ENCODE measurements around the gene NFASC. TPM values are rescaled to one million over a fixed set of nuclear protein-coding genes. Genes with fewer than 3 reads are reported as not detected.

The NFASC gene
- total and polyA plus RNA-seq, 7 experiments from 2014 or later = 0.31 TPM; not detected in 6

DNA sequence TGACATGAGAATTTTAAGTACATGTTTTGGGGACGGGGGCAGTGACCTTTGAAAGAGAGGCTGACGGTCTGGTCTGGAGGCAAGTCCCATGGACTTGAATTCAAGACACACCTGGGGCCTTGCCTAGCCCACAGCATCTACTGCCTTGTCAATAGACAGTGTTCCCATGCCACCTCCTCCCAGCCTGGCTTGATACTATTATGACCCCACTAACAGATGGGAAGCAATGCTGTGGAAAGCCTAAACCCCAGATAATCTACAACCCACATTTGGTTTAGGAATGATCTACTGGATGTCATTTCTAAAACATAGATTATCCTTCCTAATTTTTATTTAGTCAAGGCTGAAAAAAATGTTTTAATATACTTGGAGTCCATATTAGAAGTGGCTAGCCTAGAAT lies 17.8 kb upstream of the NFASC start:
- Mint-ChIP-seq H3K36me3 (peaks cover 0 to 7% (median 0%) of the 10 kb centered on the region in 5 donors), H3K4me1 (no peaks in the 10 kb centered on the region), H3K27me3 (peaks cover 3 to 33% (median 22%) of the 10 kb centered on the region in 5 donors), H3K9me3 (peaks cover 0 to 8% (median 0%) of the 10 kb centered on the region in 11 donors), H3K27ac (no peak overlapping the region), H3K4me3 (no peak overlapping the region)
- ATAC-seq (no peak), DNase-seq (no peak)
- H3K4me1 ChIP-seq (ENCODE audit: control insufficient read depth in 2 of 2, insufficient read depth in 2 of 2, low read length in 2 of 2) = no peaks in the 10 kb centered on the region
- H3K27ac ChIP-seq (ENCODE audit: low read depth, low read length) = no peak overlapping the region
- CTCF ChIA-PET = interaction anchor here (1.9 kb wide), 1 partner anchor 46 kb away, joined by 4 read pairs; no protein-coding TSS in a partner anchor
- intact Hi-C loops (cut with micrococcal nuclease) = no loop called here
- H3K27me3 ChIP-seq (ENCODE audit: control insufficient read depth in 2 of 2, insufficient read depth in 2 of 2, low read length in 2 of 2) = peaks cover 2 to 3% of the 10 kb centered on the region in 2 donors
- no peak overlapping the region for H3K4me3 ChIP-seq (ENCODE audit: low read length)
- POLR2A ChIA-PET = no interaction called here
- H3K36me3 ChIP-seq (ENCODE audit: control insufficient read depth in 2 of 3, insufficient read depth in 3 of 3, low read length in 3 of 3) = no peaks in the 10 kb centered on the region
- no peaks in the 10 kb centered on the region for H3K9me3 ChIP-seq (ENCODE audit: control insufficient read depth in 2 of 3, low read length in 3 of 3)

DNA sequence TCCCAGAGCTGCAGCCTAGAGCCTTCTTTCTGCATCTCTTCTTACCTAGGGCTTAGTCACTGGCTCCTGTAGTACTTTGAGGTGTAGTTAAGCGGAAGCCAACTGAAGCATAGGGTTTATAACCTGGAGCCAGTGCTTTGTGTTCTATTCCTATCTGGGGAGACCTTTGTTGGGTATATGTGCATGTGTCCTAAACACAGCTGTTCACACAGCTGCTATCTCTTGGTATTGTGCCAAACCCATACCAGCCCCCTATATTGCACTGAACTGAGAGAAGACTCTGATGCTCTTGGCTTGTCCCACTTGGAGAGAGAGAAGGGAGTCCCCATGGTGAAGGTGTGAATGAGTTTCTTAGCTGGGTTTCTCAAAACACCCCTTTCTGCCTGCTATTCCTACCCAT lies 17.2 kb upstream of the NFASC start:
- CTCF ChIA-PET = interaction anchor here (1.9 kb wide), 1 partner anchor 47 kb away, joined by 4 read pairs; no protein-coding TSS in a partner anchor
- Mint-ChIP-seq H3K9me3 (peaks cover 0 to 8% (median 0%) of the 10 kb centered on the region in 11 donors), H3K4me3 (no peak overlapping the region), H3K4me1 (no peaks in the 10 kb centered on the region), H3K36me3 (peaks cover 0 to 7% (median 0%) of the 10 kb centered on the region in 5 donors), H3K27ac (no peak overlapping the region), H3K27me3 (peaks cover 0 to 32% (median 21%) of the 10 kb centered on the region in 5 donors)
- H3K36me3 ChIP-seq (ENCODE audit: control insufficient read depth in 2 of 3, insufficient read depth in 3 of 3, low read length in 3 of 3) = no peaks in the 10 kb centered on the region
- no peak for DNase-seq
- H3K4me1 ChIP-seq (ENCODE audit: control insufficient read depth in 2 of 2, insufficient read depth in 2 of 2, low read length in 2 of 2) = no peaks in the 10 kb centered on the region
- intact Hi-C loops (cut with micrococcal nuclease) = no loop called here
- H3K27ac ChIP-seq (ENCODE audit: low read depth, low read length) = no peak overlapping the region
- ATAC-seq = no peak
- H3K27me3 ChIP-seq (ENCODE audit: control insufficient read depth in 2 of 2, insufficient read depth in 2 of 2, low read length in 2 of 2) = peaks cover 2 to 3% of the 10 kb centered on the region in 2 donors
- POLR2A ChIA-PET = no interaction called here
- no peaks in the 10 kb centered on the region for H3K9me3 ChIP-seq (ENCODE audit: control insufficient read depth in 2 of 3, low read length in 3 of 3)
- H3K4me3 ChIP-seq (ENCODE audit: low read length) = no peak overlapping the region

DNA sequence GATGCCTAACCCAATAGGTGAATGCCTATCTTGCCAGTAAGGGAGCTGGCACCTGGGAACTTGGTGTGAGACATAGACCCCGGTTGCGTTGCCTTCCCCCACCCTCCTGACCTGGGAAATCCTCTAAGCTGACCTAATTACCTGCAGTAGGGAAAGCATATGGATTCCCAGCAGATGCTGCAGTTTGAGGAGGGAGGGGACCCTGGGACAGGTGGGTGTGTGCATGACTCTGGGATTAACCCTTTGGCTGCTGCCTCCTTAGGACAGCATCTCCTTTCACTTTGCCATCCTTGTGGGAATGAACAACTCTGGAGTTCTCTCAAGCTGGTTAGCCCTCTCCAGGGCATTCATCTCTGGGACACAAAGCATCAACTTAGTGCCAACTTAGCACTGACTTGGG lies 16.4 kb upstream of the NFASC start:
- POLR2A ChIA-PET = no interaction called here
- Histone ChIP-seq H3K36me3 (ENCODE audit: control insufficient read depth in 2 of 3, insufficient read depth in 3 of 3, low read length in 3 of 3) (no peaks in the 10 kb centered on the region), H3K27me3 (ENCODE audit: control insufficient read depth in 2 of 2, insufficient read depth in 2 of 2, low read length in 2 of 2) (peaks cover 2 to 3% of the 10 kb centered on the region in 2 donors), H3K9me3 (ENCODE audit: control insufficient read depth in 2 of 3, low read length in 3 of 3) (no peaks in the 10 kb centered on the region), H3K4me3 (ENCODE audit: low read length) (no peak overlapping the region), H3K4me1 (ENCODE audit: control insufficient read depth in 2 of 2, insufficient read depth in 2 of 2, low read length in 2 of 2) (no peaks in the 10 kb centered on the region), H3K27ac (ENCODE audit: low read depth, low read length) (no peak overlapping the region)
- Mint-ChIP-seq H3K36me3 (peaks cover 0 to 7% (median 0%) of the 10 kb centered on the region in 5 donors), H3K27ac (no peak overlapping the region), H3K4me3 (no peak overlapping the region), H3K4me1 (no peaks in the 10 kb centered on the region), H3K9me3 (peaks cover 0 to 8% (median 0%) of the 10 kb centered on the region in 11 donors), H3K27me3 (peaks cover 0 to 41% (median 22%) of the 10 kb centered on the region in 5 donors)
- no peak for DNase-seq
- CTCF ChIA-PET = interaction anchor here (0.6 kb wide), 1 partner anchor 98 kb away, joined by 3 read pairs; no protein-coding TSS in a partner anchor
- intact Hi-C loops (cut with micrococcal nuclease) = no loop called here
- no peak for ATAC-seq

DNA sequence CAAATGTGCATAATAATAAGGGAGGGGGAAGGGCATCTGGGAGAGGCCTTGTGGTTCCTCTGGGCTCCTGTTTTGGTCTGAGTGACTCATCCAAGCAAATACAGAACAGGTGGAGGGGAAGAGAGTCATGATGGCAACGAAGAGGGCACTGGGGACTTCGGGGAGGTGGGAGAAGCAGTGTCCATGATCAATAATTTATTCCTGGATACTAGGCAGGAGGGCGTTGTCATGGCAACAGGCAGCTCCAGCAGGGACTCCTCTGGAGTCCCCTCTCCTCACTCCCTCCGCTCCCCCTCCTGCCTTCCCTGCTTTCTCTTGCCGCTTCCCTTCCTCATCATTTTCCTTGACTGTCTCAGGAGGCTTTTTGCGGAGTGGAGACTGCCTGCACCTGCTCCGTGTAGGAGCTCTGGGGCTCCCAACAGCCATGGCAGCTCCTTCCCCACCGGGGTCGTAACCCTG lies 12.3 kb upstream of the NFASC start:
- ATAC-seq (no peak), DNase-seq (no peak)
- no peaks in the 10 kb centered on the region for H3K4me1 ChIP-seq (ENCODE audit: control insufficient read depth in 2 of 2, insufficient read depth in 2 of 2, low read length in 2 of 2)
- H3K27me3 Mint-ChIP-seq = peaks cover 4 to 47% (median 32%) of the 10 kb centered on the region in 5 donors
- ChIA-PET CTCF (interaction anchor here (0.6 kb wide), 1 partner anchor 1118 kb away, joined by 3 read pairs; no protein-coding TSS in a partner anchor), POLR2A (no interaction called here)
- H3K36me3 ChIP-seq (ENCODE audit: control insufficient read depth in 2 of 3, insufficient read depth in 3 of 3, low read length in 3 of 3) = no peaks in the 10 kb centered on the region
- no peak overlapping the region for H3K4me3 ChIP-seq (ENCODE audit: low read length)
- H3K4me3 Mint-ChIP-seq = no peak overlapping the region
- H3K27me3 ChIP-seq (ENCODE audit: control insufficient read depth in 2 of 2, insufficient read depth in 2 of 2, low read length in 2 of 2) = peaks cover 2 to 3% of the 10 kb centered on the region in 2 donors
- peaks cover 0 to 4% (median 0%) of the 10 kb centered on the region in 5 donors for H3K36me3 Mint-ChIP-seq
- no peak overlapping the region for H3K27ac Mint-ChIP-seq
- H3K9me3 ChIP-seq (ENCODE audit: control insufficient read depth in 2 of 3, low read length in 3 of 3) = no peaks in the 10 kb centered on the region
- H3K27ac ChIP-seq (ENCODE audit: low read depth, low read length) = no peak overlapping the region
- no peaks in the 10 kb centered on the region for H3K4me1 Mint-ChIP-seq
- intact Hi-C loops (cut with micrococcal nuclease) = no loop called here
- peaks cover 0 to 5% (median 0%) of the 10 kb centered on the region in 11 donors for H3K9me3 Mint-ChIP-seq

DNA sequence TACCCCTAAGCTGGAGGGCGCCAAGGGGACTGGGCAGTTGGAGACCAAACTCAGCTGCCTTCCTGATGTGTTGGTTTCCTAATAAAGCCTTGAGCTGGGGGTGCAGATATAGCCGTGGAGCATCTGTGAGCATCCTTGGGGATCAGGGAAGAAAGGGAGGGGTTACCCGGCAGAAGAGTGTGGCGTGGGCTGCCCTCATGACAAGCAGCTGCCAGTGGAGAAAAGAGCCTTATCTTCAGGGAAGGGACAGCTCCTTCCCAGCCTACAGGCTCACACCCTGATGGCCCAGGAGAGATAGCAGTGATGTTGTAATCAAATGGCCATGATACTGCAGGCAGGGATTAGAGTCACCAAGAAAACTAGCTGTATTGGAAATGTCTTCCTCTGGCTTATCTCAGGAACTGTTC lies 10.8 kb upstream of the NFASC start:
- POLR2A ChIA-PET = no interaction called here
- Histone ChIP-seq H3K4me1 (ENCODE audit: control insufficient read depth in 2 of 2, insufficient read depth in 2 of 2, low read length in 2 of 2) (no peaks in the 10 kb centered on the region), H3K27me3 (ENCODE audit: control insufficient read depth in 2 of 2, insufficient read depth in 2 of 2, low read length in 2 of 2) (peaks cover 2 to 3% of the 10 kb centered on the region in 2 donors), H3K4me3 (ENCODE audit: low read length) (no peak overlapping the region), H3K27ac (ENCODE audit: low read depth, low read length) (no peak overlapping the region), H3K9me3 (ENCODE audit: control insufficient read depth in 2 of 3, low read length in 3 of 3) (no peaks in the 10 kb centered on the region), H3K36me3 (ENCODE audit: control insufficient read depth in 2 of 3, insufficient read depth in 3 of 3, low read length in 3 of 3) (no peaks in the 10 kb centered on the region)
- no peak overlapping the region for H3K4me3 Mint-ChIP-seq
- H3K9me3 Mint-ChIP-seq = peaks cover 0 to 4% (median 0%) of the 10 kb centered on the region in 11 donors
- no peak overlapping the region for H3K27ac Mint-ChIP-seq
- intact Hi-C loops (cut with micrococcal nuclease) = no loop called here
- H3K4me1 Mint-ChIP-seq = no peaks in the 10 kb centered on the region
- peaks cover 4 to 53% (median 27%) of the 10 kb centered on the region in 5 donors for H3K27me3 Mint-ChIP-seq
- CTCF ChIA-PET = no interaction called here
- no peak for DNase-seq
- peaks cover 0 to 4% (median 0%) of the 10 kb centered on the region in 5 donors for H3K36me3 Mint-ChIP-seq
- no peak for ATAC-seq

DNA sequence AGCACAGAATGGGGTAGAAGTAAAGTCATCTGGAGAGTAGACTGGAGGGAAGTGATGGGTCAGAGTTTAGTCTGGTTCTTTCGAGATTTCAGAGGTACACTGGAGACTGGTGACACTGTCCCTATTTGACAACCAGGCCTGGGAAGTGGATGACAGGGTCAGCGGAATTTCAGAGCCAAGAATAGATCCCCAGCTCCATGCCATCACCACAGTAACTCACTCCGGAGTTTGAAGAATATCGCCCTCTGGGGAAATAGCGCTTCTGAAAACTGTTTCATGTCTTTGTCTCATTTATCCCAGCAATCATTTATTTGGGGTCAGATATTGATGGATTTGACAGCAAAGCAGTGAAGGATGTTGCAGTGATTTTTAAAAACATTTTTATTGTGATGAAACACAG lies 7.6 kb upstream of the NFASC start:
- Histone ChIP-seq H3K4me3 (ENCODE audit: low read length) (no peak overlapping the region), H3K27ac (ENCODE audit: low read depth, low read length) (no peak overlapping the region), H3K36me3 (ENCODE audit: control insufficient read depth in 2 of 3, insufficient read depth in 3 of 3, low read length in 3 of 3) (no peaks in the 10 kb centered on the region), H3K4me1 (ENCODE audit: control insufficient read depth in 2 of 2, insufficient read depth in 2 of 2, low read length in 2 of 2) (no peaks in the 10 kb centered on the region), H3K9me3 (ENCODE audit: control insufficient read depth in 2 of 3, low read length in 3 of 3) (no peaks in the 10 kb centered on the region), H3K27me3 (ENCODE audit: control insufficient read depth in 2 of 2, insufficient read depth in 2 of 2, low read length in 2 of 2) (no peaks in the 10 kb centered on the region)
- ATAC-seq (no peak), DNase-seq (no peak)
- intact Hi-C loops (cut with micrococcal nuclease) = no loop called here
- H3K36me3 Mint-ChIP-seq = no peaks in the 10 kb centered on the region
- no peak overlapping the region for H3K27ac Mint-ChIP-seq
- peaks cover 0 to 2% (median 0%) of the 10 kb centered on the region in 11 donors for H3K9me3 Mint-ChIP-seq
- ChIA-PET POLR2A (no interaction called here), CTCF (no interaction called here)
- peaks cover 4 to 37% (median 20%) of the 10 kb centered on the region in 5 donors for H3K27me3 Mint-ChIP-seq
- H3K4me1 Mint-ChIP-seq = no peaks in the 10 kb centered on the region
- no peak overlapping the region for H3K4me3 Mint-ChIP-seq

DNA sequence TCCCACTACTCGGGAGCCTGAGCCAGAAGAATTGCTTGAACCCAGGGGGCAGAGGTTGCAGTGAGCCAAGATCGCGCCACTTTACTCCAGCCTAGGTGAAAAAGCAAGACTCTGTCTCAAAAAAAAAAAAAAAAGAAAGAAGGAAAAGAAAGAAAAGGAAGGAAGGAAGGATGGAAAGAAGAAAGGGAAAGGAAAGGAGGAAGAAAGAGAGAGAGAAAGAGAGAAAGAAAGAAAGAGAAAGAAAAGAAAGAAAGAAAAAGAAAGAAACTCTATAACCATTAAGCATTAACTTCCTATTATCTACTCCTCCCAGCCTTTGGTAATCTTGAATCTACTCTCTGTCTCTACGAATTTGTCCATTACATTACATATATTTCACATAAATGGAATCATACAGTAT lies 6.9 kb upstream of the NFASC start:
- H3K27me3 ChIP-seq (ENCODE audit: control insufficient read depth in 2 of 2, insufficient read depth in 2 of 2, low read length in 2 of 2) = no peaks in the 10 kb centered on the region
- peaks cover 0 to 2% (median 0%) of the 10 kb centered on the region in 11 donors for H3K9me3 Mint-ChIP-seq
- H3K4me3 Mint-ChIP-seq = no peak overlapping the region
- no peak overlapping the region for H3K27ac ChIP-seq (ENCODE audit: low read depth, low read length)
- no peaks in the 10 kb centered on the region for H3K4me1 Mint-ChIP-seq
- no peak overlapping the region for H3K27ac Mint-ChIP-seq
- intact Hi-C loops (cut with micrococcal nuclease) = no loop called here
- no peaks in the 10 kb centered on the region for H3K4me1 ChIP-seq (ENCODE audit: control insufficient read depth in 2 of 2, insufficient read depth in 2 of 2, low read length in 2 of 2)
- POLR2A ChIA-PET = no interaction called here
- H3K27me3 Mint-ChIP-seq = peaks cover 4 to 30% (median 21%) of the 10 kb centered on the region in 5 donors
- DNase-seq = no peak
- ATAC-seq = no peak
- H3K36me3 ChIP-seq (ENCODE audit: control insufficient read depth in 2 of 3, insufficient read depth in 3 of 3, low read length in 3 of 3) = no peaks in the 10 kb centered on the region
- CTCF ChIA-PET = no interaction called here
- no peaks in the 10 kb centered on the region for H3K9me3 ChIP-seq (ENCODE audit: control insufficient read depth in 2 of 3, low read length in 3 of 3)
- no peaks in the 10 kb centered on the region for H3K36me3 Mint-ChIP-seq
- H3K4me3 ChIP-seq (ENCODE audit: low read length) = no peak overlapping the region
